Measurements from ENCODE around the gene LIM2.

Gene LIM2, protein sequence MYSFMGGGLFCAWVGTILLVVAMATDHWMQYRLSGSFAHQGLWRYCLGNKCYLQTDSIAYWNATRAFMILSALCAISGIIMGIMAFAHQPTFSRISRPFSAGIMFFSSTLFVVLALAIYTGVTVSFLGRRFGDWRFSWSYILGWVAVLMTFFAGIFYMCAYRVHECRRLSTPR

DNA sequence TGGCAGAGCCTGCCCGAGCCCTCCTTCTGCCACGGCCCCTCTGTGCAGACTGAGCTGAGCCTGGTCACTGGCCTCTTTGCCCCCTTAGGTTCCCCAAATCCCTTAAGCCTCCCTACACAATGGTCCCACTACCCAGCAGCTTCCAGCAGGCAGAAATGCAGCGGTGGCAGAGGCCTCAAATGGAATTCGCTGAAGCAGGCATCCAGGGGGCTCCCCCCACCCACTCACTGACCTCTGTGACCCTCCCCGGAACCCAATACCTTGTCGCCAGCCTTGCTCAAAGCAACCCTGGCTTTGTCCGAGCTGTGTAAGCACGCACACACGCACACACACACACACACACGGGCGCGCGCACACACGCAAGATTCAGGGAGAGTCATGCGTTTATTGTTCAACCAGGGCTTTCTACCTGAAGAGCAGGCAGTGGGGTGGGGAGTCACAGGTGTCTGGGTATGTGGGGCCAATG lies at the start of gene LIM2:
TSS of gene LIM2 (minus strand) at position 51 of the 466 bp plus-strand sequence. CDS start 531 bp downstream, outside the sequence.
- no peak for DNase-seq (ENCODE audit: extremely low spot score)
- TF ChIP-seq, protein P1, sequence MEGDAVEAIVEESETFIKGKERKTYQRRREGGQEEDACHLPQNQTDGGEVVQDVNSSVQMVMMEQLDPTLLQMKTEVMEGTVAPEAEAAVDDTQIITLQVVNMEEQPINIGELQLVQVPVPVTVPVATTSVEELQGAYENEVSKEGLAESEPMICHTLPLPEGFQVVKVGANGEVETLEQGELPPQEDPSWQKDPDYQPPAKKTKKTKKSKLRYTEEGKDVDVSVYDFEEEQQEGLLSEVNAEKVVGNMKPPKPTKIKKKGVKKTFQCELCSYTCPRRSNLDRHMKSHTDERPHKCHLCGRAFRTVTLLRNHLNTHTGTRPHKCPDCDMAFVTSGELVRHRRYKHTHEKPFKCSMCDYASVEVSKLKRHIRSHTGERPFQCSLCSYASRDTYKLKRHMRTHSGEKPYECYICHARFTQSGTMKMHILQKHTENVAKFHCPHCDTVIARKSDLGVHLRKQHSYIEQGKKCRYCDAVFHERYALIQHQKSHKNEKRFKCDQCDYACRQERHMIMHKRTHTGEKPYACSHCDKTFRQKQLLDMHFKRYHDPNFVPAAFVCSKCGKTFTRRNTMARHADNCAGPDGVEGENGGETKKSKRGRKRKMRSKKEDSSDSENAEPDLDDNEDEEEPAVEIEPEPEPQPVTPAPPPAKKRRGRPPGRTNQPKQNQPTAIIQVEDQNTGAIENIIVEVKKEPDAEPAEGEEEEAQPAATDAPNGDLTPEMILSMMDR (IDR thresholded peaks at IDR 0.05; ENCODE audit: control extremely low read depth, extremely low read depth, low read depth, missing control alignments) = no peak
- ChIA-PET CTCF (interaction anchor here (1.2 to 1.6 kb wide), 3 partner anchors 10 to 49 kb away, joined by 3 to 7 read pairs (median 3); no protein-coding TSS in a partner anchor), POLR2A (no interaction called here)

GRCh38 chr19:51434456-51434855 lies 46.7 kb upstream of the LIM2 start:
- DNase-seq (ENCODE audit: extremely low spot score) = no peak
- ChIA-PET CTCF (interaction anchor here (1.1 to 1.6 kb wide), 4 partner anchors 13 to 154 kb away, joined by 3 to 9 read pairs (median 3); partner anchors contain the start of gene SIGLEC10), POLR2A (no interaction called here)
- TF ChIP-seq, protein P1 (IDR thresholded peaks at IDR 0.05; ENCODE audit: control extremely low read depth, extremely low read depth, low read depth, missing control alignments) = no peak

GRCh38 chr19:51433043-51433442 lies 45.3 kb upstream of the LIM2 start:
- CTCF ChIA-PET = interaction anchor here (0.8 to 1.7 kb wide), 2 partner anchors 10 to 11 kb away, joined by 4 to 5 read pairs; no protein-coding TSS in a partner anchor
- TF ChIP-seq, protein P1 (IDR thresholded peaks at IDR 0.05; ENCODE audit: control extremely low read depth, extremely low read depth, low read depth, missing control alignments) = no peak
- POLR2A ChIA-PET = no interaction called here
- no peak for DNase-seq (ENCODE audit: extremely low spot score)

GRCh38 chr19:51431124-51431523 lies 43.4 kb upstream of the LIM2 start:
- TF ChIP-seq, protein P1 (IDR thresholded peaks at IDR 0.05; ENCODE audit: control extremely low read depth, extremely low read depth, low read depth, missing control alignments) = no peak
- CTCF ChIA-PET = no interaction called here
- DNase-seq (ENCODE audit: extremely low spot score) = no peak
- POLR2A ChIA-PET = no interaction called here

DNA sequence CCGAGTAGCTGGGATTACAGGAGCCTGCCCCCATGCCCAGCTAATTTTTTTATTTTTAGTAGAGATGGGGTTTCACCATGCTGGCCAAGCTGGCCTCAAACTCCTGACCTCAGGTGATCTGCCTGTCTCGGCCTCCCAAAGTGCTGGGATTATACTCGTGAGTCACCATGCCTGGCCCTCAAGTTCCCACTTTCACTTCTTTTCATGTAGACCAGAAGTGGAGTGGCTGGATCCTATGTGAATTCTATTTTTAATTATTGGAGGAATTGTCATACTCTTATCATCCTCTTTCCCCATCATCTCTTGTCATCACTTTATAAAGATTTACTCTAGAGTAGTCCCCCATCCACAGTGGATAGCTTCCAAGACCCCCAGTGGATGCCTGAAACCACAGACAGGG lies 42.4 kb upstream of the LIM2 start:
- ChIA-PET CTCF (no interaction called here), POLR2A (interaction anchor here (0.6 kb wide), 1 partner anchor 311 kb away, joined by 3 read pairs; no protein-coding TSS in a partner anchor)
- DNase-seq (ENCODE audit: extremely low spot score) = no peak
- TF ChIP-seq, protein P1 (IDR thresholded peaks at IDR 0.05; ENCODE audit: control extremely low read depth, extremely low read depth, low read depth, missing control alignments) = no peak

GRCh38 chr19:51427201-51427600 lies 39.4 kb upstream of the LIM2 start:
- POLR2A ChIA-PET = no interaction called here
- CTCF ChIA-PET = interaction anchor here (1.4 to 2.2 kb wide), 4 partner anchors 9 to 234 kb away, joined by 3 to 13 read pairs (median 6); partner anchors contain the start of gene SIGLEC10
- DNase-seq (ENCODE audit: extremely low spot score) = no peak
- TF ChIP-seq, protein P1 (IDR thresholded peaks at IDR 0.05; ENCODE audit: control extremely low read depth, extremely low read depth, low read depth, missing control alignments) = no peak

Measured in GM10248 (cell line).